ENCODE results near the gene TPO.

TPO gene

DNA sequence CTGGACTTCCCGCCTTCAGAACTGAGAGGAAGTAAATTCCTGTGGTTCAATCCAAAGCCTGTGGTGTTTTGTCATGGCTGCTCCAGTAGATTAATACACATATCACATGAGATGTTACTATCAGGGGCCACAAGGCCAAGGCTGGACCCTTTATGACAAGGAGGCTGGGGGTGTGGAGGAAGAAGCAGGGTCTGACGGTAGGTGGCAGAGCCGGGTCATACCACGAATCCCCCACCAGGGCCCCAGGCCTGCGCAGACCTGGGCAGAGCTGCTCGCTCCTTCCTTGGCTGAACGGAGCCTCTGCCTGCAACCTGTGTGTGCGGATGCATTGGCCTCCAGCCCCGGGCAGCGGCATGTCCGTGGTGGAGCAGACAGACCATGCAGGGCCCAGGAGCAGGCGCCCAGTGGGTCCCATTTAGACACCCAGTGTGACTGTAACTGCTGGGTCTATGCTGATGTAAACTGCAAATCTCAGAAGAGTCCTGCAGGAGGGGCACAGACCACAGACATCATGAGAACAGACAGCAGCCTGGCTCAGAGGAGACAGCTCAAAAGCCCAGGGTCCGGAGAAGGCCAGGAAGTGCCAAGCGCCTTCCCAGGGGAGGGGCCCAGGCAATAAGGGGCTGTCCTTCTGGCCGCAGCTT is 175.8 kb downstream of the TPO start:
- H3K79me2 ChIP-seq: no peaks in the 10 kb centered on the region
- H3K4me3 ChIP-seq (ENCODE audit: low read depth, low read length): no peak overlapping the region
- no peak overlapping the region for H3K9ac ChIP-seq
- H3K27ac ChIP-seq: no peak overlapping the region
- no peak for TF ChIP-seq CTCF (IDR thresholded peaks at IDR 0.05)
- H3K4me2 ChIP-seq (ENCODE audit: low read length): no peak overlapping the region
- no peaks in the 10 kb centered on the region for H3K4me1 ChIP-seq
- H2AFZ ChIP-seq: no peak overlapping the region
- no peaks in the 10 kb centered on the region for H3K36me3 ChIP-seq (ENCODE audit: control insufficient read depth, insufficient read depth, low read length)
- H3K9me3 ChIP-seq (ENCODE audit: control insufficient read depth, low read length): peaks cover 4% of the 10 kb centered on the region
- H3K27me3 ChIP-seq (ENCODE audit: control insufficient read depth, insufficient read depth, low read length): no peaks in the 10 kb centered on the region

- no peaks in the 10 kb centered on the region for H3K4me1 ChIP-seq
- H3K4me3 ChIP-seq (ENCODE audit: low read depth, low read length): no peak overlapping the region
- TF ChIP-seq CTCF (IDR thresholded peaks at IDR 0.05): no peak
- no peak overlapping the region for H2AFZ ChIP-seq
- no peaks in the 10 kb centered on the region for H3K36me3 ChIP-seq (ENCODE audit: control insufficient read depth, insufficient read depth, low read length)
- H3K27me3 ChIP-seq (ENCODE audit: control insufficient read depth, insufficient read depth, low read length): no peaks in the 10 kb centered on the region
- no peaks in the 10 kb centered on the region for H3K79me2 ChIP-seq
- H3K27ac ChIP-seq: no peak overlapping the region
- no peak overlapping the region for H3K4me2 ChIP-seq (ENCODE audit: low read length)
- H3K9ac ChIP-seq: no peak overlapping the region
- peaks cover 4% of the 10 kb centered on the region for H3K9me3 ChIP-seq (ENCODE audit: control insufficient read depth, low read length)
Observed at GRCh38 chr2:1590596-1591460, 177.6 kb downstream of the TPO start.

DNA sequence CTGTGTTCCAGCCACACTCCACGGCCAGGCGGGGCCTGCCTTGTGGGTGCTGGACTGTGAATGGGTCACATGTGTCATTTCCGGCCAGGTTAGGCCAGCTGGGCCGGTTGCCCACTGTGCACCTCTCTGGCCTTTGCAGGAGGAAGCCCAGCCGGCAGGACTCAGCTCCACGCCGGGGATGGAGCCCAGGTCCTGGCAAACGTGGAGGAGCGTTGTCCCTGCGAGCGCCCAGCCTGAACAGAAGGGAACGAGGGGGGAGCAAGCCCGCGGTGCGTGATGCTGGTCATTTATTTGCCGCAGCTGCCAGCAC is 178.2 kb downstream of the TPO start:
- no peak overlapping the region for H3K27ac ChIP-seq
- no peak overlapping the region for H3K4me3 ChIP-seq (ENCODE audit: low read depth, low read length)
- no peaks in the 10 kb centered on the region for H3K4me1 ChIP-seq
- H3K9me3 ChIP-seq (ENCODE audit: control insufficient read depth, low read length): peaks cover 4% of the 10 kb centered on the region
- no peak overlapping the region for H2AFZ ChIP-seq
- no peaks in the 10 kb centered on the region for H3K79me2 ChIP-seq
- no peak overlapping the region for H3K4me2 ChIP-seq (ENCODE audit: low read length)
- H3K9ac ChIP-seq: no peak overlapping the region
- H3K27me3 ChIP-seq (ENCODE audit: control insufficient read depth, insufficient read depth, low read length): no peaks in the 10 kb centered on the region
- H3K36me3 ChIP-seq (ENCODE audit: control insufficient read depth, insufficient read depth, low read length): no peaks in the 10 kb centered on the region
- TF ChIP-seq CTCF (IDR thresholded peaks at IDR 0.05): no peak

All from parathyroid adenoma (tissue), 2 donors.